K562 (cell line): ENCODE results near the gene CNTN5.

Experiments
- CHD2 ChIP-seq: IDR thresholded peaks from 2 replicates; pipeline ENCODE4 v1.6.1; 2011; ENCODE audit warnings: low read depth, low read length
- CTCF ChIP-seq, 3 experiments: IDR thresholded peaks in 2 of 3; conservative IDR thresholded peaks in 1 of 3; 2 replicates each; pipeline ENCODE4 v1.5.1; 2011 to 2012; ENCODE audit warnings: low read length in 3 of 3, mild to moderate bottlenecking in 3 of 3, control low read depth in 2 of 3, improper control_type of control experiment in 1 of 3, inconsistent platforms in 1 of 3, low read depth in 1 of 3, mixed read lengths in 1 of 3, moderate library complexity in 1 of 3; ENCODE audit not compliant: insufficient read depth in 2 of 3
- FOXK2 ChIP-seq, 2 experiments: fragments of 450-650 bp; IDR thresholded peaks in 1 of 2; conservative IDR thresholded peaks in 1 of 2; 2 replicates each; pipeline ENCODE4 v1.6.1; 2016; ENCODE audit warnings: low read depth in 2 of 2, mild to moderate bottlenecking in 1 of 2
- TEAD2 ChIP-seq: fragments of 450-650 bp; IDR thresholded peaks from 2 replicates; pipeline ENCODE4 v1.6.1; 2016; ENCODE audit warnings: missing genetic modification characterization, control low read depth, missing compliant biosample characterization

GRCh38 chr11:100403816-100404215 is 1383.1 kb downstream of the CNTN5 start:
- TF ChIP-seq TEAD2 (tag) (no peak), CTCF (IDR thresholded peaks at IDR 0.05 in 2 of 3, conservative IDR thresholded peaks at IDR 0.05 in 1 of 3; ENCODE audit: insufficient read depth in 2 of 3, low read depth in 1 of 3, low read length in 3 of 3) (no peak), FOXK2 (conservative IDR thresholded peaks at IDR 0.05 in 1 of 2, IDR thresholded peaks at IDR 0.05 in 1 of 2; ENCODE audit: low read depth in 2 of 2) (no peak), CHD2 (no peak)
